GM18507 (cell line): ENCODE data around the gene GLI3.
A peak's percentile ranks its signal among the peaks of the same experiment; 100 is the strongest.

Experiments used
- DNase-seq: peaks from one replicate; pipeline ENCODE4 v3.0.0; 2011; ENCODE audit warnings: low read depth; ENCODE audit not compliant: insufficient read length; ENCODE audit errors: extremely low spot score
- FAIRE-seq: peaks from 2 replicates; lab custom pipeline; 2011; peaks lifted over from hg19 to GRCh38; lab: Jason Lieb, UNC

The GLI3 gene

DNA sequence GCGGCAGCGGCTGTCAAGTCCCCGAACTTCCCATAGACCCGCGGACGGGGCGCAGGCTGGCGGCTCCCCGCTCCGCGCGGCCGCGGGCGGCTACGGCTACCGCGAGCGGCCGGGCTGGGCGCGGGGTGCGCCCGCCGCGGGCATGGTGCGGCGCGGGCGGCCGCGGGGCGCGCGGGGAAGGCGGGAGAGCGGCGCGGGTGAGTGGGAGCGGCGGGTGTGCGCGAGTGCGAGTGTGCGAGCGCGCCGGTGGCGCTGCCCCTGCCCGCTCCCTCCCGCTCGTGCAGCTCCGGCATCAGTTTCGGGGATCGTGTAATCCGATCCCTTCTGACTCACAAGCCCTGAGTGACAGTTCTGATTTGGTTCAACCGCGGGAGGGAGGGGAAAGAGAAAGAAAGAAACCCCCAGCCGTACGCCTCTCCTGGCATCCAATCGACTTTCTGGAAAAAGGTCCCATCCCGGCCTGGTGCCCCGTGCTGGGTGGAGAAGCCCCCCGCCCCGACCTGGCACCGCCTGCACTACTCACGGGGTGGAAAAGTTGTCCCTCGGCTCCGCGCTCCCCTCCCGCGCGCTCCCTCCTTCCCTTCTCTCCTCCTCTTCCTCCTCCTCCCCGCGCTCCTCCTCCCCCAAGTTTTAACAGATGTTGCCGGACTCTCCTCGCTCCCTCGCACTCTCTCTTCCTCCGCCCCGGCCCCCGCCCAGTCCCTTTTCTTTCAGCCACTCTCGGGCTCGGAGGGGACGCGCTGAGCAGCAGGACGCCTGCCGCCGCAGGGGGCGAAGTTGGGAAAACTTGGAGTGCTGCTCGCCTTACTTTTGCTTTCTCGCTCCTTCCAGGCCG lies at the start of gene GLI3:
TSS of gene GLI3 (minus strand) at position 234 of the 835 bp plus-strand sequence. CDS start 13,956 bp downstream, outside the sequence.
- no peak for FAIRE-seq
- DNase-seq = peak; percentile 33

GRCh38 chr7:42285383-42285824 lies 48.4 kb upstream of the GLI3 start:
- FAIRE-seq = no peak

GRCh38 chr7:42283553-42283952 lies 46.5 kb upstream of the GLI3 start:
- FAIRE-seq = no peak
- DNase-seq = no peak

More at GRCh38 chr7:42285383-42285824, 48.4 kb upstream of the GLI3 start:
- no peak for DNase-seq

GRCh38 chr7:42278344-42278743 lies 41.3 kb upstream of the GLI3 start:
- DNase-seq = no peak

DNA sequence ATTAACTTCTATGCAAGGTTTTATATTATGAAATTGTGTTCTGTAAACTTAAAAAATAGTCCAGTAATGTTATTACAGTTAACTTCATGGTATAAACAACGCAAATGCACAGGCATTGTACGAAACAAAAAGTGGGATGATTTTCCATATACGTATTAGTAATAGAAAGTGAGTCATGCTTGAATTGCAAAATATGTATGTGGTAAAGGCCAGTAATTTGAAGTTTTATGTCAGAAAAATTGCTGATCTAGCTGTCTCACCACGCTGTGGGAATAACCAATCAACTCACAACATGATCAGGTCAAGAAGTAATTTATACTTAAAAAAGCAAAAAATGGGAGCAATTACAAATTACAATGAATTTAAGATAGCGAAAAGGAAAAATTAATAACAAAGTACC lies 37.0 kb upstream of the GLI3 start:
- no peak for DNase-seq
- no peak for FAIRE-seq

More at GRCh38 chr7:42278344-42278743, 41.3 kb upstream of the GLI3 start:
- FAIRE-seq = no peak

DNA sequence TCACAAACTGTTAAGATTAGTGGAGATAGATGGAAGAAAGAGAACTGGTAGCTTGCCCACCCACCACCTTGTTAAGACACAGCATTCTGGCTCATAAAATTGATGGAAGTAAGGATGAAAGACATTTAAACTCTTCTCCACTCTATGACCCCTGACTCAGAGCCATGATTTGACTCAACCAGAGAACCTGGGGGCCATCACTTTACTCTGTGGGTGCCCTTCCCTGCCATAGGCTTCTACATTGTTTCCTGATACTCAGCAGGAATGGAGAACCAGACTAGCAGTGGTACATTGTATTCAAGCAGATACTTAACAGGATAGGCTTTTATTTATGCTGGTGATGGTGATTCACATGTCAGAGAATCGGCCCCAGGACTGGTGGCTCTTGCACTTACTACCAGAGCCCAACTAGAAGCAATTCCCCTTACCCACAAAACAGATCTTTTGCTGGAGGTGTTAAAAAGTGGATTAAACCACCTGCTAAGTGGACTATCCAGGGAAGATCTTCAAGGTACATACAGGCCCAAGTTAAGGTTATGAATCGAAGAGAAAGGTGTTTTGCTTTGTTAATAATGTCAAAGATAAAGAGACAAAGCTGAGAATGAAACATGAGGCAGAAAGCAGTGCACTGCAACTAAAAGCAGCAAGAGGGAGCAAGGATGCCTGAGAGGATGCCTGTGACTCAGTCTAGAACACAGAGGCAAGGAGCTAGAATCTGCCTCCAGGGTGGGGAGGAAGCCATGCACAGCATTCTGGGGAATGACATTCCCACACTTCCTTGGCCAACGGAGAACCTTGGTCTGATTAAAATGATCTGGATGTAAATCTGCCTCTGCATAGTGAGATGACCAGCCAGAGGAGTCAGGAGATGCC lies 36.0 kb upstream of the GLI3 start:
- DNase-seq = no peak
- FAIRE-seq = no peak

DNA sequence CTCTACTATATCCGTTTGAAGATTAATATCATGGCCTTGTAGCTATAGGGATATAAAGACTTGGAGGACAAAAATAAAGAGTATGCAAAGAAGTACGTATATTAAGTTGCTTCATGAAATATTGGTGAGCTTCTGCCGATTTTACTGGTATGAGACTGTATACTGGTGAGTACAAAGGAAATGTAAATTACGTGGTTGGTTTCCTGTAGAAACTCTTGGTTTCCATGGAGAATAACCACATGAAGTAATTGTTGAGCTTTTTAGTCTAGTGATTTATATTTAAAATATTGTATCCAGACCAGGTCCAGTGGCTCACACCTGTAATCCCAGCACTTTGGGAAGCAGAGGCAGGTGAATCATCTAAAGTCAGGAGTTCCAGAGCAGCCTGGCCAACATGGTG lies 32.2 kb upstream of the GLI3 start:
- DNase-seq = no peak
- no peak for FAIRE-seq

- no peak for DNase-seq
These were observed 27.7 kb upstream of the GLI3 start for GRCh38 chr7:42264702-42265101.

GRCh38 chr7:42263971-42264370 lies 27.0 kb upstream of the GLI3 start:
- DNase-seq (no peak), FAIRE-seq (no peak)

More at GRCh38 chr7:42264702-42265101, 27.7 kb upstream of the GLI3 start:
- no peak for FAIRE-seq

GRCh38 chr7:42262964-42263363 lies 26.0 kb upstream of the GLI3 start:
- DNase-seq = no peak
- FAIRE-seq = no peak

- FAIRE-seq (no peak), DNase-seq (no peak)
These were observed 17.2 kb upstream of the GLI3 start for GRCh38 chr7:42254217-42254616.

GRCh38 chr7:42253316-42253715 lies 16.3 kb upstream of the GLI3 start:
- DNase-seq = no peak

GRCh38 chr7:42250411-42250810 lies 13.4 kb upstream of the GLI3 start:
- DNase-seq = no peak
- no peak for FAIRE-seq

More at GRCh38 chr7:42253316-42253715, 16.3 kb upstream of the GLI3 start:
- no peak for FAIRE-seq

GRCh38 chr7:42248579-42248978 lies 11.6 kb upstream of the GLI3 start:
- DNase-seq (no peak), FAIRE-seq (no peak)

DNA sequence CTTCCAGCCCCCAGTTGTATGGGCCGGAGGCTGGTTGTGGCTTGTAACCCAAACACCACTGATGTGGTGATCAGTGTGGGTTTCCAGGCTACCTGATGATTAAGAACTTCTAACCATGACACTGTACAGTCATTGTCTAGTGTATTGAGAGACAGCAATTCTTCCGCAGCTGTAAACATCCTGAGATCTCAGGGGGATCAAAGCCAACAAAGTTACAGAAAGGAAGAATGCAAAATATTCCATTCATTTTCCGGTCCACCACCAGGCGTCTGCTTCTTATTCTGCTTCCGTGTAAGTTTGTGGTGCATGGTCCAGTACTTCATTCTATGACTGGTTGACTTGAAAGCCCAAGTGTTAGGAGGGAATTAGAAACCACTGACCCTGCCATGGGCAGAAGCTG lies 10.3 kb upstream of the GLI3 start:
- DNase-seq (no peak), FAIRE-seq (no peak)

GRCh38 chr7:42244828-42245227 lies 7.8 kb upstream of the GLI3 start:
- DNase-seq (no peak), FAIRE-seq (no peak)

- DNase-seq (no peak), FAIRE-seq (no peak)
These were observed 5.4 kb upstream of the GLI3 start for GRCh38 chr7:42242381-42242780.

DNA sequence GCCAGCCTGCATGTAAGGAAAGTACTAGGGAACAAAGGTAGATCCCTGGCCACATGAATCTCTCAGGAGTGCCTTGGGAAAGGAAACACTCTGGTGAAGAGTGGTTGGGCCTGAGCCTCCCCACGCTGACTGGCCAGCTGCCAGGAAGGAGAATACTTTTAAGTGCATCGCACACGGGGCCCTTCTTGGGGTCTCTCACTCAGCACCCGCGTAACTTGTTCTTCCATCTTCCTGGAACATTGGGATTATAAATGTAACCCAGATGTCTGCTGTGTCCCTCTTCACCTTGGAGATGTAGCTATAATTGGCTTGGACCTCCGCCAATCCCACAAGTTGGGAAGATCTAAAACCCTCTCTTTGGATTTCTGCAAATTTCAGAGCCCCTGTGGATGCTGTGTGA lies 4.4 kb upstream of the GLI3 start:
- FAIRE-seq = no peak
- no peak for DNase-seq

GRCh38 chr7:42240416-42240815 lies 3.4 kb upstream of the GLI3 start:
- DNase-seq (no peak), FAIRE-seq (no peak)

DNA sequence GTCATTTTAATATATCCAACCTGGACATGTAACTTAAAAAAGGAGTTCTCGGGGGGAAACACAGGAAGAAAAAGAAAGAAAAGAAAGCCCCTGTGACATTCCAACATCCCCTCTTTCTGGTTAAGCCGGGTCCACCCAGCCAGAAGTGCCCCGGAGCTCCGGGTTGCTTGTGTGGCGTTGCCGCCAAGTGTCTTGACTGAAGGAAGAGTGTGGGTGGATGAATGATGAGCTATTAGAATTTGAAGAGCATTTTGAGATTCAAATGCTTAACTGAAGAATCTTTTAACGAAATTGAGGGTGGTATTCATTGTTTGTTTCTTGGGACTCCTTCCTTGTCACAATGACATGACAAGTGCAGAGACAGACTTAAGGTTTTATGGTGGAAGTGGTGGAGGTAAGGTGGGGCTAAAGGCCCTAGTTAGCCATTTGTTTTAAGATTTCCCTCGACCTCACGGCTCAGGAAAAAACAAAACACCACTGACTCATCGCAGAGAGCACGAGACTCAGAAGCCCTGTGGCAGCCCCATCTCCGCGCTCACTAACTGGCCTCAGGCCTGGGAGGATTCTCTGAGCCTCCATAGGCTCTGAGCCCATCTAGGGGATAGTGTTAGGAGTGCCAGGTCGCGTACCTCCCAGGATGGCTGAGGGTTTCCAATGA lies 1.8 kb upstream of the GLI3 start:
- DNase-seq (no peak), FAIRE-seq (no peak)
